HCT116 (cell line): ENCODE results near the gene TRAF2. TPM values are rescaled to one million over a fixed set of nuclear protein-coding genes. Genes with fewer than 3 reads are reported as not detected.

Experiments
- ATAC-seq: fragments of 200-7000 bp; cut with Tn5 transposase; 2 replicates; pipeline ENCODE4 v1.9.1; 2020; ENCODE audit warnings: mild to moderate bottlenecking, moderate library complexity
- BruUV-seq: library from RNA; stranded (reverse); fragments of 400-500 nt; replicated peaks from 2 replicates; lab custom pipeline; 2021; lab: Mats Ljungman, UMichigan
- CTCF ChIA-PET: fragments of 300-600 bp; sonication (Branson Sonifier 250); formaldehyde crosslinking; loops from one replicate; lab custom pipeline; 2021; ENCODE audit warnings: antibody characterized with exemption; lab: Charles Lee
- POLR2A ChIA-PET: fragments of 300-600, 350-600 bp; sonication (Branson Sonifier 250); formaldehyde crosslinking; loops from one replicate; lab custom pipeline; 2021; ENCODE audit warnings: antibody characterized with exemption; lab: Charles Lee
- RAD21 ChIA-PET, 2 experiments: fragments of 300-600 bp; sonication (Branson Sonifier 250); formaldehyde crosslinking; loops; one replicate each; lab custom pipeline; 2023; ENCODE audit warnings: low total read pairs in 2 of 2; ENCODE audit not compliant: uncharacterized antibody in 2 of 2, unreplicated experiment in 2 of 2, low non-redundant PET in 1 of 2; lab: Charles Lee
- DNase-seq: peaks from one replicate; pipeline ENCODE4 v3.0.0-alpha.2; 2010; ENCODE audit warnings: low read depth, low spot score
- H2AFZ ChIP-seq: fragments of 200-600 bp; shearing (Covaris generic), sonication (generic); 2 replicates; pipeline ENCODE4 v1.6.1; 2017; ENCODE audit warnings: low read depth, mixed run types, mixed read lengths, antibody characterized with exemption, low read length; ENCODE audit not compliant: poor library complexity, severe bottlenecking
- H3K27ac ChIP-seq: 2 replicates; pipeline ENCODE4 v1.5.1; 2012; ENCODE audit warnings: low read depth, low read length
- H3K27me3 ChIP-seq: fragments of 200-600 bp; sonication (generic); 2 replicates; pipeline ENCODE4 v1.6.1; 2016; ENCODE audit warnings: mixed run types, low read length, mixed read lengths; ENCODE audit not compliant: insufficient read depth
- H3K36me3 ChIP-seq, 2 experiments: fragments of 200-500 bp in 1 of 2; fragments of 200-600 bp in 1 of 2; sonication (Bioruptor generic) in 1 of 2; sonication (generic) in 1 of 2; 2 replicates each; pipeline versions ENCODE4 v1.5.1 to v1.6.1; 2014 to 2016; ENCODE audit warnings: low read length in 2 of 2, inconsistent platforms in 1 of 2, mixed read lengths in 1 of 2, mixed run types in 1 of 2; ENCODE audit not compliant: insufficient read depth in 2 of 2, control insufficient read depth in 1 of 2
- H3K4me1 ChIP-seq, 2 experiments: fragments of 200-600 bp in 1 of 2; sonication (generic) in 1 of 2; 2 replicates each; pipeline versions ENCODE4 v1.5.1 to v1.6.1; 2012 to 2017; ENCODE audit warnings: low read length in 2 of 2, inconsistent platforms in 1 of 2, mild to moderate bottlenecking in 1 of 2, mixed read lengths in 1 of 2, mixed run types in 1 of 2, moderate library complexity in 1 of 2; ENCODE audit not compliant: insufficient read depth in 2 of 2, control insufficient read depth in 1 of 2
- H3K4me2 ChIP-seq: fragments of 200-600 bp; sonication (generic); 2 replicates; pipeline ENCODE4 v1.6.1; 2017; ENCODE audit warnings: mixed run types, low read length, mixed read lengths
- H3K4me3 ChIP-seq, 2 experiments: fragments of 200-600 bp in 1 of 2; sonication (generic) in 1 of 2; replicated peaks in 1 of 2; 2 replicates each; pipeline ENCODE4 v1.5.1; 2011 to 2016; ENCODE audit warnings: low read length in 2 of 2, control low read depth in 1 of 2, low read depth in 1 of 2, mild to moderate bottlenecking in 1 of 2, mixed read lengths in 1 of 2, mixed run types in 1 of 2
- H3K79me2 ChIP-seq: fragments of 200-600 bp; sonication (generic); 2 replicates; pipeline ENCODE4 v1.6.1; 2017; ENCODE audit warnings: mild to moderate bottlenecking, mixed run types, low read length, moderate library complexity, mixed read lengths; ENCODE audit not compliant: insufficient read depth
- H3K9ac ChIP-seq: fragments of 200-600 bp; sonication (generic); 2 replicates; pipeline ENCODE4 v1.6.1; 2016; ENCODE audit warnings: low read length, mixed read lengths
- H3K9me2 ChIP-seq: fragments of 200-600 bp; sonication (generic), shearing (Covaris generic); 2 replicates; pipeline ENCODE4 v1.6.1; 2017; ENCODE audit warnings: mixed run types, mild to moderate bottlenecking, moderate library complexity; ENCODE audit not compliant: insufficient read depth
- H3K9me3 ChIP-seq, 2 experiments: fragments of 200-500 bp in 1 of 2; fragments of 200-600 bp in 1 of 2; sonication (Bioruptor generic) in 1 of 2; sonication (generic) in 1 of 2; 2 replicates each; pipeline ENCODE4 v1.6.1; 2014 to 2017; ENCODE audit warnings: low read length in 2 of 2, mixed read lengths in 2 of 2, inconsistent platforms in 1 of 2, low read depth in 1 of 2, mild to moderate bottlenecking in 1 of 2, mixed run types in 1 of 2, moderate library complexity in 1 of 2; ENCODE audit not compliant: control insufficient read depth in 1 of 2, insufficient read depth in 1 of 2
- H4K20me1 ChIP-seq: fragments of 200-600 bp; sonication (generic), shearing (Covaris generic); 2 replicates; pipeline ENCODE4 v1.6.1; 2017; ENCODE audit warnings: mixed run types, mild to moderate bottlenecking, moderate library complexity; ENCODE audit not compliant: insufficient read depth
- CBX3 ChIP-seq: IDR thresholded peaks from 2 replicates; pipeline ENCODE4 v1.6.1; 2012; ENCODE audit warnings: low read depth
- CEBPB ChIP-seq: IDR thresholded peaks from 2 replicates; pipeline ENCODE4 v1.6.1; 2012; ENCODE audit warnings: low read depth
- EGR1 ChIP-seq: IDR thresholded peaks from 2 replicates; pipeline ENCODE4 v1.6.1; 2012; ENCODE audit warnings: low read depth
- ELF1 ChIP-seq: IDR thresholded peaks from 2 replicates; pipeline ENCODE4 v1.6.1; 2012; ENCODE audit warnings: low read depth, borderline replicate concordance
- EZH2 ChIP-seq: fragments of 200-600 bp; sonication (generic); IDR thresholded peaks from 2 replicates; pipeline ENCODE4 v1.6.1; 2017; ENCODE audit warnings: antibody characterized with exemption, mixed run types
- EZH2phosphoT487 ChIP-seq: fragments of 200-600 bp; IDR thresholded peaks from 2 replicates; pipeline ENCODE4 v1.6.1; 2018; ENCODE audit warnings: antibody characterized with exemption, borderline replicate concordance
- FOSL1 ChIP-seq: IDR thresholded peaks from 2 replicates; pipeline ENCODE4 v1.6.1; 2012; ENCODE audit warnings: low read depth
- POLR2A ChIP-seq: IDR thresholded peaks from 2 replicates; pipeline ENCODE4 v1.7.0; 2011; ENCODE audit warnings: borderline replicate concordance; ENCODE audit not compliant: insufficient read depth, insufficient read length; ENCODE audit errors: extremely low read depth
- POLR2AphosphoS5 ChIP-seq: IDR thresholded peaks from 2 replicates; pipeline ENCODE4 v1.6.1; 2011; ENCODE audit warnings: mild to moderate bottlenecking, low read depth, low read length, moderate library complexity
- RAD21 ChIP-seq: IDR thresholded peaks from 2 replicates; pipeline ENCODE4 v1.6.1; 2012; ENCODE audit warnings: low read depth, mild to moderate bottlenecking
- SP1 ChIP-seq: IDR thresholded peaks from 2 replicates; pipeline ENCODE4 v1.6.1; 2012; ENCODE audit warnings: low read depth
- TCF7L2 ChIP-seq: IDR thresholded peaks from 2 replicates; pipeline ENCODE4 v1.7.0; 2011; ENCODE audit warnings: borderline replicate concordance, inconsistent platforms; ENCODE audit not compliant: insufficient read depth, insufficient read length; ENCODE audit errors: extremely low read depth
- YY1 ChIP-seq: IDR thresholded peaks from 2 replicates; pipeline ENCODE4 v1.6.1; 2011; ENCODE audit warnings: low read length, low read depth, moderate library complexity, mild to moderate bottlenecking; ENCODE audit not compliant: insufficient replicate concordance; ENCODE audit errors: extremely low read depth
- ZBTB33 ChIP-seq: IDR thresholded peaks from 2 replicates; pipeline ENCODE4 v1.6.1; 2011; ENCODE audit warnings: mild to moderate bottlenecking, low read length, moderate library complexity; ENCODE audit not compliant: insufficient replicate concordance; ENCODE audit errors: extremely low read depth
- ZFX ChIP-seq: fragments of 450-650 bp; IDR thresholded peaks from 2 replicates; pipeline ENCODE4 v1.6.1; 2017
- ZNF274 ChIP-seq: fragments of 200-500 bp; sonication (Bioruptor generic); IDR thresholded peaks from 2 replicates; pipeline ENCODE4 v1.6.1; 2014; ENCODE audit warnings: mild to moderate bottlenecking, low read depth, low read length, inconsistent platforms
- intact Hi-C: fragments of 100-400 bp; cut with micrococcal nuclease; formaldehyde crosslinking; loops from 2 replicates; pipeline ENCODE4 v1.10.0; 2022
- total RNA-seq: library from RNA; stranded (reverse); gene quantifications from one replicate; pipeline ENCODE4 v1.2.1, GENCODE V29; 2021; ENCODE audit not compliant: unreplicated experiment
- TF ChIP-seq, protein P1 (sequence below): IDR thresholded peaks from 2 replicates; pipeline ENCODE4 v1.6.1; 2012; ENCODE audit warnings: low read depth
- TF ChIP-seq, protein P2 (sequence below), 3 experiments: fragments of 200-600 bp in 1 of 3; sonication (generic) in 1 of 3; IDR thresholded peaks in 2 of 3; conservative IDR thresholded peaks in 1 of 3; 2 replicates each; pipeline ENCODE4 v1.5.1; 2012 to 2017; ENCODE audit warnings: low read depth in 2 of 3, low read length in 2 of 3, antibody characterized with exemption in 1 of 3, borderline replicate concordance in 1 of 3, control low read depth in 1 of 3, mild to moderate bottlenecking in 1 of 3, mixed read lengths in 1 of 3, mixed run types in 1 of 3, moderate library complexity in 1 of 3; ENCODE audit not compliant: insufficient read depth in 1 of 3

The TRAF2 gene
- total RNA-seq, 1 experiment from 2014 or later = 28.4 TPM

DNA sequence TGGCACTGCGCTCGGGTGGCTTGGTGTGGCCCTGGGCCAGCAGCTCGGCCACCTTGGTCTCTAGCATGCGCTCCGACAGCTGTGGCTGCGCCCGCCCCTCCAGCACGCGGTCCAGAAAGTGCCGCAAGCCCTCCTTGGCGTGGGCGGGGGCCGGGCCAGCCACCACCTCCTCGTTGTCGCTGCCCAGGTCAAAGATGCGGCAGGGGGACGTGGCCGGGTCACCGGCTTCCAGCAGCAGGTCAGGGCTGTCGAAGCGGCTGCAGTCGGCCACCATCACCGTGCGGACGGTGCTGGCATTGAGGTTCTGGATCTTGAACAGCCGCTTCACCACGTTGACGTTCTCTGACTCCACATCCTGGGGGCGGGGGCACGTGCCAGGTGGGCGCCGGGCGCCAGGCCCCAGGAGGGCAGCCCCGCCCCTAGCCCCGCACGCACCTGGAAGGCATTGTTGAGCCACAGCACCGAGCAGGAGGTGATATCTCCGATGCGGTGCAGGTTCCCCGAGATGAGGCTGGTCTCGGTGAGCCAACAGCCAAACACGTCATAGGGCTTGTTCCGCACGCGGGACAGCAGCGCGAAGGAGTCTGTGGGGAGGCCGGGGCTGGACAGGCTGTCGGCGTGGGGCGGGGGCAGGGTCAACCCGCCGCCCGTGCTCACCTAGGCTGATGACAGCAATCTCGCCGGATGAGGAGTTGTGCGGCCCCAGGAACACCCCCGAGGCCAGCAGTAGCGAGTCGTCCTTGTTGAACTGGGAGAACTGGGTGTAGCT, 56.0 kb downstream of the TRAF2 start:
- ChIA-PET POLR2A (no interaction called here), RAD21 (no interaction called here), CTCF (no interaction called here)
- intact Hi-C loops = loop anchor here (5.0 to 10.0 kb wide), 2 partner anchors 97 to 155 kb away; partner anchors contain the start of genes AJM1 and PHPT1
- H2AFZ ChIP-seq = no peak overlapping the region
- no peak for ATAC-seq
- peaks cover 20% of the 10 kb centered on the region for H3K79me2 ChIP-seq
- no peak for DNase-seq
- BruUV-seq = TSS peak; percentile 36
- H3K27me3 ChIP-seq = no peaks in the 10 kb centered on the region
- H3K27ac ChIP-seq = peak overlapping the region; percentile 97; the same call in 1 of the 2 replicates
- H3K9ac ChIP-seq = no peak overlapping the region
- peaks cover 9 to 19% of the 10 kb centered on the region in 2 experiments; a peak in 3 of 4 replicates for H3K4me1 ChIP-seq
- peak overlapping the region; percentile 89; the same call in 1 of the 2 replicates for H3K4me2 ChIP-seq
- no peaks in the 10 kb centered on the region for H3K9me3 ChIP-seq
- H3K4me3 ChIP-seq = no peak overlapping the region
- no peaks in the 10 kb centered on the region for H3K9me2 ChIP-seq
- no peaks in the 10 kb centered on the region for H4K20me1 ChIP-seq
- TF ChIP-seq RAD21 = no peak
- TF ChIP-seq YY1 = no peak
- no peak for TF ChIP-seq ZNF274
- no peak for TF ChIP-seq CEBPB
- no peak for TF ChIP-seq FOSL1
- no peak for TF ChIP-seq EZH2phosphoT487
- TF ChIP-seq POLR2A = no peak
- TF ChIP-seq EZH2 = no peak
- no peak for TF ChIP-seq ZBTB33
- no peak for TF ChIP-seq CBX3
- no peak for TF ChIP-seq TCF7L2
- TF ChIP-seq, protein P1, sequence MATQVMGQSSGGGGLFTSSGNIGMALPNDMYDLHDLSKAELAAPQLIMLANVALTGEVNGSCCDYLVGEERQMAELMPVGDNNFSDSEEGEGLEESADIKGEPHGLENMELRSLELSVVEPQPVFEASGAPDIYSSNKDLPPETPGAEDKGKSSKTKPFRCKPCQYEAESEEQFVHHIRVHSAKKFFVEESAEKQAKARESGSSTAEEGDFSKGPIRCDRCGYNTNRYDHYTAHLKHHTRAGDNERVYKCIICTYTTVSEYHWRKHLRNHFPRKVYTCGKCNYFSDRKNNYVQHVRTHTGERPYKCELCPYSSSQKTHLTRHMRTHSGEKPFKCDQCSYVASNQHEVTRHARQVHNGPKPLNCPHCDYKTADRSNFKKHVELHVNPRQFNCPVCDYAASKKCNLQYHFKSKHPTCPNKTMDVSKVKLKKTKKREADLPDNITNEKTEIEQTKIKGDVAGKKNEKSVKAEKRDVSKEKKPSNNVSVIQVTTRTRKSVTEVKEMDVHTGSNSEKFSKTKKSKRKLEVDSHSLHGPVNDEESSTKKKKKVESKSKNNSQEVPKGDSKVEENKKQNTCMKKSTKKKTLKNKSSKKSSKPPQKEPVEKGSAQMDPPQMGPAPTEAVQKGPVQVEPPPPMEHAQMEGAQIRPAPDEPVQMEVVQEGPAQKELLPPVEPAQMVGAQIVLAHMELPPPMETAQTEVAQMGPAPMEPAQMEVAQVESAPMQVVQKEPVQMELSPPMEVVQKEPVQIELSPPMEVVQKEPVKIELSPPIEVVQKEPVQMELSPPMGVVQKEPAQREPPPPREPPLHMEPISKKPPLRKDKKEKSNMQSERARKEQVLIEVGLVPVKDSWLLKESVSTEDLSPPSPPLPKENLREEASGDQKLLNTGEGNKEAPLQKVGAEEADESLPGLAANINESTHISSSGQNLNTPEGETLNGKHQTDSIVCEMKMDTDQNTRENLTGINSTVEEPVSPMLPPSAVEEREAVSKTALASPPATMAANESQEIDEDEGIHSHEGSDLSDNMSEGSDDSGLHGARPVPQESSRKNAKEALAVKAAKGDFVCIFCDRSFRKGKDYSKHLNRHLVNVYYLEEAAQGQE = no peak
- TF ChIP-seq ZFX = no peak
- no peak for TF ChIP-seq SP1
- TF ChIP-seq ELF1 = no peak
- TF ChIP-seq POLR2AphosphoS5 = no peak
- TF ChIP-seq, protein P2, sequence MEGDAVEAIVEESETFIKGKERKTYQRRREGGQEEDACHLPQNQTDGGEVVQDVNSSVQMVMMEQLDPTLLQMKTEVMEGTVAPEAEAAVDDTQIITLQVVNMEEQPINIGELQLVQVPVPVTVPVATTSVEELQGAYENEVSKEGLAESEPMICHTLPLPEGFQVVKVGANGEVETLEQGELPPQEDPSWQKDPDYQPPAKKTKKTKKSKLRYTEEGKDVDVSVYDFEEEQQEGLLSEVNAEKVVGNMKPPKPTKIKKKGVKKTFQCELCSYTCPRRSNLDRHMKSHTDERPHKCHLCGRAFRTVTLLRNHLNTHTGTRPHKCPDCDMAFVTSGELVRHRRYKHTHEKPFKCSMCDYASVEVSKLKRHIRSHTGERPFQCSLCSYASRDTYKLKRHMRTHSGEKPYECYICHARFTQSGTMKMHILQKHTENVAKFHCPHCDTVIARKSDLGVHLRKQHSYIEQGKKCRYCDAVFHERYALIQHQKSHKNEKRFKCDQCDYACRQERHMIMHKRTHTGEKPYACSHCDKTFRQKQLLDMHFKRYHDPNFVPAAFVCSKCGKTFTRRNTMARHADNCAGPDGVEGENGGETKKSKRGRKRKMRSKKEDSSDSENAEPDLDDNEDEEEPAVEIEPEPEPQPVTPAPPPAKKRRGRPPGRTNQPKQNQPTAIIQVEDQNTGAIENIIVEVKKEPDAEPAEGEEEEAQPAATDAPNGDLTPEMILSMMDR (IDR thresholded peaks at IDR 0.05 in 2 of 3, conservative IDR thresholded peaks at IDR 0.05 in 1 of 3; ENCODE audit: borderline replicate concordance in 1 of 3, insufficient read depth in 1 of 3, low read depth in 2 of 3, low read length in 2 of 3) = no peak
- no peak for TF ChIP-seq EGR1
- peaks cover 12 to 15% of the 10 kb centered on the region in 2 experiments; a peak in 3 of 4 replicates for H3K36me3 ChIP-seq
